ENCODE measurements around the gene BCL7C.

BCL7C gene

DNA sequence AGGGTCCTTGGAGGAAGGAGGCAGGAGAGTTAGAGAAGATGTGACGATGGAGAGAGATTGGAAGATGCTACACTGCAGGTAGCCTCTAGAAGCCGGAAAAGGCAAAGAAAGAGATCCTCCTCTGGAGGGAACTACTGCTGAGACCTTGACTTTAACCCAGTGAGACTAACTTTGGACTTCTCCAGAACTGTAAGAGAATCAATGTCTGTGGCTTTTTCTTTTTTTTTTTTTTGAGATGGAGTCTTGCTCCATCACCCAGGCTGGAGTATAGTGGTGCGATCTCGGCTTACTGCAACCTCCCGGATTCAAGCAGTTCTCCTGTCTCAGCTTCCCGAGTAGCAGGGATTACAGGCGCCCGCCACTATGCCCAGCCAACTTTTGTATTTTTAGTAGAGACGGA lies 8.7 kb downstream of the BCL7C start:
- no peak overlapping the region for H3K4me3 ChIP-seq (ENCODE audit: low read depth, low read length)
- TF ChIP-seq, protein P1, sequence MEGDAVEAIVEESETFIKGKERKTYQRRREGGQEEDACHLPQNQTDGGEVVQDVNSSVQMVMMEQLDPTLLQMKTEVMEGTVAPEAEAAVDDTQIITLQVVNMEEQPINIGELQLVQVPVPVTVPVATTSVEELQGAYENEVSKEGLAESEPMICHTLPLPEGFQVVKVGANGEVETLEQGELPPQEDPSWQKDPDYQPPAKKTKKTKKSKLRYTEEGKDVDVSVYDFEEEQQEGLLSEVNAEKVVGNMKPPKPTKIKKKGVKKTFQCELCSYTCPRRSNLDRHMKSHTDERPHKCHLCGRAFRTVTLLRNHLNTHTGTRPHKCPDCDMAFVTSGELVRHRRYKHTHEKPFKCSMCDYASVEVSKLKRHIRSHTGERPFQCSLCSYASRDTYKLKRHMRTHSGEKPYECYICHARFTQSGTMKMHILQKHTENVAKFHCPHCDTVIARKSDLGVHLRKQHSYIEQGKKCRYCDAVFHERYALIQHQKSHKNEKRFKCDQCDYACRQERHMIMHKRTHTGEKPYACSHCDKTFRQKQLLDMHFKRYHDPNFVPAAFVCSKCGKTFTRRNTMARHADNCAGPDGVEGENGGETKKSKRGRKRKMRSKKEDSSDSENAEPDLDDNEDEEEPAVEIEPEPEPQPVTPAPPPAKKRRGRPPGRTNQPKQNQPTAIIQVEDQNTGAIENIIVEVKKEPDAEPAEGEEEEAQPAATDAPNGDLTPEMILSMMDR (IDR thresholded peaks at IDR 0.05; ENCODE audit: low read depth, low read length), result no peak

DNA sequence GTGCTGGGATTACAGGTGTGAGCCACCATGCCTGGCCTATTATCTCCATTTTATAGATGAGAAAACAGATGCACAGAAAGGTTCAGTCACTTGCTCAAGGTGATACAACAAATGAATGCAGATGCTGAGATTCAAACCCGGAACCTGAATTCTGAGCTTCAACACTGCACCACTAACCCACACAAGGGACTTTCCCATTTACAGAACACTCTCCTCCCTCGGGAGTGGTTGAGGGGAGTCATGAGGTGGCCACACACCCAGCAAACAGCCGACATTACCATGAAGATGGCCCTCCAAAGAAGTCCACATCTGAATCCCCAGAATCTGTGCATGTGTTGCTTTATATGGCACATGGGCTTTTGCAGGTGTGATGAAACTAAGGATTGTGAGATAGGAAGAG lies 9.1 kb downstream of the BCL7C start:
- TF ChIP-seq, protein P1 (IDR thresholded peaks at IDR 0.05; ENCODE audit: low read depth, low read length), result no peak

DNA sequence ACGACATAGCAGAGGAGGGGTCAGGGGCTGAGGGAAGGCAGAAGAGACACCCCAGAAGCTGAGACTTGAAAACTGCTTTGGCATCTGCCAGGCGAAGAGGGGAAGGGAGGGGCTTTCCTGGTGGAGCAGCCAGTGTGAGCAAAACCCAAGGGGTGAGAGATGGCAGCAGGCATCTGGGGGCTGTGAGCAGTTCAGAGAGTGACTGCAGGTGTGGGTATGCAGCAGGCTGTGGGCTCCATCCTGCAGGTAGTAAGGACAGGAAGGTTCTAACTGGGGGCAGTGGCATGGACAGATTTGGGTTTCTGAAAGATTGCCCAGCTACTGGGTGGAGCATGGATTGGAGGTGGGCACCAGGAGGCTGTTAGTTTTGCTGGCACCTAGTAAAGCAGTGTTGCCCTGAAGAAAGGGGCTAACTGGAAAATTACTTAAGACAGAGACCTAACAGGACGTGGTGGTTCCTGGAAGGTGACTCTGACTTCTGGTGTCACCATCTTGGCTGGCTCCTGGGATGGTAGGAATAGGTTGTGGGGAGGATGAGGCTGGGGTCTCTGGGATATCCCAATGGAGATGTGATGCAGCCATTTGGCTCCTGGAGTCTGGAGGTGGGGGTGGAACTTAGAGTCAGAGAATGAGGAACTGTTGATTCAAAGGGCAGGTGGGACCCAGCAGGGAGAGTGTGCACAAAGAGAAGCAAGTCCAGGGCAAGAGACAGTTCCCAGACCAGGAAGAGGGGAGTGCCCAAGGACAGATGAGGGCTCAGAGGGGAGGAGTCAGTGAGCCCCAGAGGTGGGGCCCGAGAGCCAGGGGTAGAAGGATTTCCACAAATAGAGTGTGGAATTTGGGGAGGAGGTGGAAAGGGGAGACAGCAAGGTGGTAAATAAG lies 11.2 kb downstream of the BCL7C start:
- TF ChIP-seq, protein P1 (IDR thresholded peaks at IDR 0.05; ENCODE audit: low read depth, low read length), result no peak
- no peak overlapping the region for H3K4me3 ChIP-seq (ENCODE audit: low read depth, low read length)

More for the DNA sequence above, 9.1 kb downstream of the BCL7C start:
- no peak overlapping the region for H3K4me3 ChIP-seq (ENCODE audit: low read depth, low read length)

DNA sequence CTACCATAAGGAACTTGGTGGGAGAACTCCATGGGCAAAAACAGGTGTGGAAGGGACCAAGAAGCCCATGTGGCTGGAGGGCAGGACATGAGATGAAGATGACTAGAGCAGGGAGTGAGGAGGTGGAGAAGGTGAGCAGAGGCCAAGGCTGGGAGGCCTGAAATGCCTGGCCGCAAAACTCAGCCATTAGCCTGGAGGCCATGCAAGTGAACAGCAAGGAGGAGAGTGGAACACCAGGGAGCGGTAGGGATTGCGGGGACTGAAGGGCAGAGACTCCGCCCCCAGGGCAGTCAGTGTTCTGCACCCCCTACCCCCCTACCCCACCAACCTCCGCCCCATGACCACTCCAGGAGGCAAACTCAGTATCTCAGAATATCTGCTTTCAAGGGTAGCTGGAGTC lies 17.0 kb downstream of the BCL7C start:
- TF ChIP-seq, protein P1 (IDR thresholded peaks at IDR 0.05; ENCODE audit: low read depth, low read length), result no peak
- no peak overlapping the region; the same call in 1 of the 2 replicates for H3K4me3 ChIP-seq (ENCODE audit: low read depth, low read length)

DNA sequence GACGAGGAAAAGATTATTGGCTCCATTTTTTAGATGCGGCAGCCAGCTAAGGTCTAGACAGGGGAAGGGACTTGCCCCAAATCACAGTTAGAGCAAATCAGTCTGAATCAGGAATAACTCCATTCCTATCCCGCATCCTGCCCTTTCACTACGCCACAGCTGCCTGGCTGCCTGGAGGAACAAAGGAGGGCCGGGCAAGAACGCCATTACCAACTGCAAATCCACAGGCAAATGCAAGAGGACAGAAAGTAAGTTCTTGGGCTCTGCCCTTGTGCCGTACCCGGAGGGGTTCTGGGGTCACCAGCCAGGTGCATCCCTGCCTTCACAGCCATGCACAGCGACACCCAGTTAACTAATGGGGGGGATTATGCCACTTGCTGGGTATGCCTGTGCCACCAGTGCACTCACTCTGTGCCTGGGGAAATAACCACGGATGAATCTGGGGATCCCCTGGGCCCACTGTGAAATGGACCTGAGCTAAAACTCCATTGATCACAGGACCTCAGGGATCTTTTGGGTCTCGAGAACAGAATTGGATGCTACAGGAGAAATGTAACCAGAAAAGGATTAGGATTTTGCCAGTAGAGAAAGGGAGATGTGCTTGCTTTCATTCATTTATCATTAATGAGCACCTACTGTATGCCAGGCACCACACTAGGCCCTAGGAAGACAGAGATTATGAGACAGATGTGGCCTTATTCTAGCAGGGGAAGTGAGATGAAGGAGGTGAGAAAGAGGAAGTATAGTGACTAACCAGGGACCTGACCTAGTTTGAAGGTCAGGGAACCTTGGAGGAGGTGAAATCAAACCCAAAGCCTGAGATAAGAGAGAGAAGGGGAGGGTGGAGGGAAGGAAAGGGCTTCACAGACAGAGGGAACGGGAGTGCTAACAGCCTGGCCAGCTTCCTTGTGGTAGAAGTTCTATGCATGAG lies 17.7 kb downstream of the BCL7C start:
- TF ChIP-seq, protein P1 (IDR thresholded peaks at IDR 0.05; ENCODE audit: low read depth, low read length), result no peak

DNA sequence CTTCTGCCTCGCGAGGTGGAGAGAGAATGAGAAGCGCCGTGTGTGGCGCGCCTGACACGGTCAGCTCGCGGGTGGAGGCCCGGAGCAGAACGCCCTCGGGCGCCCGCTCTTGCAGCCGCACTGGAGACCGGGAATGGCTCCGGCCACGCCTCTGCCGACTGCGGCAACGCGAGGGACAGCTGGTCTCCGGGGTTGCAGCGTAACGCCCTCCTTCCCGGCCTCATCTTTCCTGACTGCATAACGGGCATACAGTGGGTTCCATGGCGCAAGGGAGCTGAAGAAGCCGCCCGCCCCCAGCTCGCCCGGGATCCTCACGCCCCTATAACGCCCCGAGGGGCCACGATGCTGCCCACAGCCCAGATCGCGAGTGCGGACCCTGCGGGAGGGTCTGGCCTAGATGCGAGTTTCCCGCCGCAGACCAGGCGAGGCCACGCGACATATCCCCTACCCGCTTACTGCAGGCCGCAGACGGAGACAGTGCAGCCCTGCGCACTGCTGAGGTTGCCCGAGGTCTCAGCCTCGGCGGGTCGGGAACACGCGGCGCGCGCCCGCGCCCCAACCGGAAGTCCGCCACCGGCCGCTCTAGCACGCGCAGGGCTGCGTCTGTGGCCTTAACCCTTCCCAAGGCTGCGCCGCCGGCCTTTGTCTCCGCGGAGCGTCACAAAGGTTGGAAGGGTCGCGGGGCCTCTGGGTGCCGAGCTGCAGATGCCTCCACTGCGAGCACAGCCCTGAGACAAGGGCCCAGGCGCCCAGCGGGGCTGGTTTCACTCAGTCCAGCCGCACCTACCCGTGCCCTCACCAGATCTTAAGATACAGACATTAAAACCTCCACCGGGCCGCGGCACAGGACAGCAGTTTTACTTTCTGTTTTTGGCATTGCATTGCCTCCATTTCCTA lies 18.8 kb downstream of the BCL7C start:
- H3K4me3 ChIP-seq (ENCODE audit: low read depth, low read length), result peak overlapping the region; percentile 76
- TF ChIP-seq, protein P1 (IDR thresholded peaks at IDR 0.05; ENCODE audit: low read depth, low read length), result no peak

More for the DNA sequence above, 17.7 kb downstream of the BCL7C start:
- H3K4me3 ChIP-seq (ENCODE audit: low read depth, low read length), result peak overlapping the region; percentile 76
